K562 (cell line): Measurements from ENCODE around the gene COPS6. TPM values are rescaled to one million over a fixed set of nuclear protein-coding genes. Genes with fewer than 3 reads are reported as not detected.

Experiments used
- ATAC-seq: fragments of 200-7000 bp; cut with Tn5 transposase; 3 replicates; pipeline ENCODE4 v1.9.1; 2020; ENCODE audit warnings: moderate library complexity
- BruUV-seq: library from RNA; stranded (reverse); fragments of 400-500 nt; replicated peaks from 2 replicates; lab custom pipeline; 2021; lab: Mats Ljungman, UMichigan
- CTCF ChIA-PET: fragments of 300-600 bp; formaldehyde crosslinking; extraction: SDS; loops from one replicate; lab custom pipeline; 2021; ENCODE audit warnings: low intra/inter-chr PET ratio; lab: Yijun Ruan, JAX
- POLR2A ChIA-PET: fragments of 300-600, 350-650 bp; sonication (Branson Sonifier 250); formaldehyde crosslinking; extraction: SDS; loops from one replicate; lab custom pipeline; 2021; ENCODE audit warnings: antibody characterized with exemption, inconsistent platforms; lab: Yijun Ruan, JAX
- DNase-seq, 4 experiments: peaks; one replicate each; pipeline versions ENCODE4 v3.0.0 to v3.0.0-alpha.2; 2011 to 2018; ENCODE audit warnings: low spot score in 3 of 4, mixed read lengths in 3 of 4; ENCODE audit errors: extremely low read depth in 1 of 4
- FAIRE-seq: peaks from 2 replicates; lab custom pipeline; 2011; peaks lifted over from hg19 to GRCh38; lab: Jason Lieb, UNC
- H2AFZ ChIP-seq: 2 replicates; pipeline ENCODE4 v1.6.0; 2011; ENCODE audit warnings: low read depth, low read length, control low read depth, inconsistent platforms
- H3K27ac ChIP-seq: fragments of 200-600 bp; 3 replicates; pipeline ENCODE4 v1.8.0; 2011; ENCODE audit warnings: low read depth, mild to moderate bottlenecking, control low read depth, inconsistent platforms, low read length, moderate library complexity, mixed read lengths; ENCODE audit errors: extremely low read depth
- H3K27me3 ChIP-seq, 2 experiments: fragments of 300-600 bp in 1 of 2; 2 replicates in 1 of 2; 3 replicates in 1 of 2; pipeline versions ENCODE4 v1.6.0 to v1.8.0; 2011; ENCODE audit warnings: inconsistent platforms in 2 of 2, low read length in 2 of 2, mild to moderate bottlenecking in 1 of 2, mixed read lengths in 1 of 2, moderate library complexity in 1 of 2; ENCODE audit not compliant: control insufficient read depth in 2 of 2, insufficient read depth in 2 of 2
- H3K36me3 ChIP-seq: fragments of 300-600 bp; 3 replicates; pipeline ENCODE4 v1.8.0; 2011; ENCODE audit warnings: mild to moderate bottlenecking, low read length, inconsistent platforms; ENCODE audit not compliant: control insufficient read depth, insufficient read depth
- H3K4me1 ChIP-seq, 2 experiments: fragments of 200-600 bp in 1 of 2; replicated peaks in 1 of 2; 2 replicates in 1 of 2; 3 replicates in 1 of 2; pipeline versions ENCODE4 v1.5.1 to v1.8.0; 2011; ENCODE audit warnings: inconsistent platforms in 2 of 2, low read length in 2 of 2, mild to moderate bottlenecking in 1 of 2, mixed read lengths in 1 of 2, moderate library complexity in 1 of 2; ENCODE audit not compliant: control insufficient read depth in 2 of 2, insufficient read depth in 2 of 2
- H3K4me2 ChIP-seq: 2 replicates; pipeline ENCODE4 v1.6.1; 2011; ENCODE audit warnings: low read length, control low read depth, inconsistent platforms, mixed read lengths; ENCODE audit not compliant: insufficient read depth
- H3K4me3 ChIP-seq: fragments of 200-600 bp; sonication (generic), shearing (Covaris generic); 2 replicates; pipeline ENCODE4 v1.5.1; 2016; ENCODE audit warnings: control low read depth, inconsistent platforms
- H3K79me2 ChIP-seq: fragments of 200-600 bp; 3 replicates; pipeline ENCODE4 v1.8.0; 2011; ENCODE audit warnings: low read length, inconsistent platforms; ENCODE audit not compliant: control insufficient read depth, insufficient read depth
- H3K9ac ChIP-seq, 2 experiments: 2 replicates each; pipeline versions ENCODE4 v1.6.0 to v1.6.1; 2011; ENCODE audit warnings: low read depth in 2 of 2, low read length in 2 of 2, control low read depth in 1 of 2, inconsistent platforms in 1 of 2, mild to moderate bottlenecking in 1 of 2, mixed read lengths in 1 of 2; ENCODE audit not compliant: insufficient read depth in 1 of 2
- H3K9me1 ChIP-seq: one replicate; pipeline ENCODE4 v1.6.0; 2011; ENCODE audit warnings: inconsistent platforms, mild to moderate bottlenecking, low read length, moderate library complexity; ENCODE audit not compliant: control insufficient read depth, insufficient read depth
- H3K9me3 ChIP-seq: replicated peaks from 2 replicates; pipeline ENCODE4 v1.5.1; 2011; ENCODE audit warnings: low read depth, low read length, inconsistent platforms; ENCODE audit not compliant: control insufficient read depth, insufficient read depth
- H4K20me1 ChIP-seq: replicated peaks from 2 replicates; pipeline ENCODE4 v1.6.1; 2011; ENCODE audit warnings: low read length, inconsistent platforms, mixed read lengths; ENCODE audit not compliant: control insufficient read depth, insufficient read depth
- ARID1B ChIP-seq: fragments of 450-650 bp; IDR thresholded peaks from 2 replicates; pipeline ENCODE4 v1.6.1; 2016; ENCODE audit warnings: antibody characterized with exemption, mild to moderate bottlenecking, inconsistent platforms
- ATF7 ChIP-seq: fragments of 450-650 bp; IDR thresholded peaks from 2 replicates; pipeline ENCODE4 v1.7.1; 2014; ENCODE audit warnings: mild to moderate bottlenecking, moderate library complexity
- E2F4 ChIP-seq: sonication (generic); formaldehyde crosslinking; IDR thresholded peaks from 2 replicates; pipeline ENCODE4 v1.8.0; 2022; ENCODE audit warnings: mild to moderate bottlenecking, low read depth, missing genetic modification reagents
- EHMT2 ChIP-seq: fragments of 450-650 bp; IDR thresholded peaks from 2 replicates; pipeline ENCODE4 v1.6.1; 2018; ENCODE audit warnings: antibody characterized with exemption
- FOXA3 ChIP-seq, 2 experiments: fragments of 450-650 bp in 1 of 2; sonication (generic) in 1 of 2; formaldehyde crosslinking; IDR thresholded peaks in 1 of 2; conservative IDR thresholded peaks in 1 of 2; 2 replicates each; pipeline versions ENCODE4 v1.4.0 to v1.8.0; 2020 to 2022; ENCODE audit warnings: mild to moderate bottlenecking in 2 of 2, missing genetic modification reagents in 1 of 2
- FOXJ2 ChIP-seq: fragments of 200-800 bp; sonication (Bioruptor generic); IDR thresholded peaks from 2 replicates; pipeline ENCODE4 v1.6.1; 2016; ENCODE audit warnings: missing genetic modification characterization, missing compliant biosample characterization
- GATAD2A ChIP-seq: fragments of 450-650 bp; IDR thresholded peaks from 2 replicates; pipeline ENCODE4 v1.6.1; 2017
- HDAC6 ChIP-seq: IDR thresholded peaks from 2 replicates; pipeline ENCODE4 v1.6.1; 2012; ENCODE audit warnings: low read depth, mild to moderate bottlenecking, control low read depth, inconsistent platforms, low read length, moderate library complexity
- HLTF ChIP-seq: fragments of 450-650 bp; IDR thresholded peaks from 2 replicates; pipeline ENCODE4 v1.6.1; 2016
- MTA3 ChIP-seq: fragments of 450-650 bp; formaldehyde crosslinking; IDR thresholded peaks from 2 replicates; pipeline ENCODE4 v1.6.1; 2017; ENCODE audit warnings: mild to moderate bottlenecking, borderline replicate concordance
- NCOA6 ChIP-seq: fragments of 450-650 bp; IDR thresholded peaks from 2 replicates; pipeline ENCODE4 v1.6.1; 2017; ENCODE audit warnings: mild to moderate bottlenecking
- NCOR1 ChIP-seq: fragments of 450-650 bp; IDR thresholded peaks from 2 replicates; pipeline ENCODE4 v1.6.1; 2016; ENCODE audit warnings: mild to moderate bottlenecking, moderate library complexity
- PYGO2 ChIP-seq: fragments of 450-650 bp; IDR thresholded peaks from 2 replicates; pipeline ENCODE4 v1.6.1; 2016; ENCODE audit warnings: mild to moderate bottlenecking, missing genetic modification characterization, moderate library complexity, missing compliant biosample characterization
- SAFB ChIP-seq: fragments of 200-400 bp; formaldehyde crosslinking; IDR thresholded peaks from 2 replicates; pipeline ENCODE4 v1.6.1; 2017; ENCODE audit warnings: low read depth, low read length, borderline replicate concordance
- TEAD4 ChIP-seq, 2 experiments: sonication (generic) in 1 of 2; formaldehyde crosslinking in 1 of 2; IDR thresholded peaks; 2 replicates each; pipeline versions ENCODE4 v1.6.1 to v1.8.0; 2012 to 2022; ENCODE audit warnings: borderline replicate concordance in 1 of 2, inconsistent platforms in 1 of 2, low read length in 1 of 2, mild to moderate bottlenecking in 1 of 2, missing genetic modification reagents in 1 of 2
- U2AF2 ChIP-seq: fragments of 200-400 bp; formaldehyde crosslinking; optimal IDR thresholded peaks from 2 replicates; pipeline ENCODE3; 2017; ENCODE audit warnings: low read depth, mild to moderate bottlenecking, low read length
- ZBTB12 ChIP-seq: fragments of 250-450 bp; sonication (Bioruptor Pico); IDR thresholded peaks from 2 replicates; pipeline ENCODE4 v1.4.0; 2020
- ZNF444 ChIP-seq: fragments of 250-450 bp; sonication (Bioruptor Pico); IDR thresholded peaks from 2 replicates; pipeline ENCODE4 v1.4.0; 2020; ENCODE audit warnings: mild to moderate bottlenecking, moderate library complexity
- ZNF512 ChIP-seq: IDR thresholded peaks from 2 replicates; pipeline ENCODE4 v1.6.1; 2016; ENCODE audit warnings: missing genetic modification characterization, missing compliant biosample characterization
- ZNF699 ChIP-seq: fragments of 250-450 bp; sonication (Bioruptor Pico); IDR thresholded peaks from 2 replicates; pipeline ENCODE4 v1.8.0; 2021; ENCODE audit warnings: mild to moderate bottlenecking, moderate library complexity; ENCODE audit not compliant: insufficient replicate concordance
- WGBS: fragments of 100-300 bp; shearing (Covaris generic); methylation state at CpG from one replicate; pipeline ENCODE4 v1.1.6; 2016; ENCODE audit warnings: low coverage, mixed read lengths; ENCODE audit not compliant: insufficient coverage; ENCODE audit errors: missing lambda C conversion rate; 5-methylcytosine and 5-hydroxymethylcytosine counted together
- in situ Hi-C: fragments of 300-500 bp; cut with MboI; formaldehyde crosslinking; loops from 4 replicates; pipeline ENCODE4 v1.15.0; 2018; ENCODE audit warnings: inconsistent platforms, mixed read lengths
- intact Hi-C: fragments of 100-400 bp; cut with micrococcal nuclease; formaldehyde crosslinking; loops from 2 replicates; pipeline ENCODE4 v1.14.2; 2022
- polyA plus RNA-seq, 8 experiments: library from polyadenylated mRNA; depleted of rRNA in 4 of 8; stranded (reverse) in 5 of 8; unstranded in 3 of 8; fragments of >200 nt; fragmentation: Nextera tagmentation in 2 of 8; fragmentation: Illumina TruSeq in 1 of 8; extraction: Ambion mirVana in 2 of 8; extraction: Trizol in 1 of 8; gene quantifications; 2 replicates each; pipeline versions ENCODE4 v1.2.1 to v1.2.3, GENCODE V29; 2011 to 2014; ENCODE audit warnings: inconsistent platforms in 1 of 8, missing spikeins in 1 of 8
- total RNA-seq, 7 experiments: library from RNA; depleted of rRNA in 6 of 7; stranded (reverse); fragments of >200 nt in 6 of 7; fragmentation: Illumina TruSeq in 2 of 7; extraction: Trizol in 2 of 7; gene quantifications; 2 replicates each; pipeline versions ENCODE4 v1.2.1 to v1.2.3, GENCODE V29; 2011 to 2021; ENCODE audit warnings: low replicate concordance in 1 of 7

COPS6 gene
- total and polyA plus RNA-seq, 9 of the 15 experiments (the other 6 are each of a cell fraction or from before 2014, with no cell fraction given) = 63.0 to 331 (median 168) TPM

- H3K27me3 ChIP-seq = no peaks in the 10 kb centered on the region
- no peak overlapping the region for H2AFZ ChIP-seq
- POLR2A ChIA-PET = interaction anchor here (0.7 to 1.9 kb wide), 3 partner anchors 10 to 73 kb away, joined by 3 to 8 read pairs (median 4); partner anchors contain the start of gene ZSCAN21
- no peak overlapping the region for H3K4me3 ChIP-seq
- no peaks in the 10 kb centered on the region for H4K20me1 ChIP-seq
- WGBS = 78% methylated on average over 4 of the region's 5 CpGs
- no TSS peak for BruUV-seq
- intact Hi-C loops (no loop called here), in situ Hi-C loops (no loop called here)
- no peaks in the 10 kb centered on the region for H3K79me2 ChIP-seq
- no peak for FAIRE-seq
- no peak overlapping the region for H3K4me2 ChIP-seq
- ATAC-seq = no peak
- peaks cover 5 to 10% of the 10 kb centered on the region in 2 experiments; a peak in 3 of 5 replicates for H3K4me1 ChIP-seq
- no peak overlapping the region for H3K9ac ChIP-seq
- no peaks in the 10 kb centered on the region for H3K9me3 ChIP-seq
- H3K27ac ChIP-seq = no peak overlapping the region
- CTCF ChIA-PET = interaction anchor here (0.6 kb wide), 1 partner anchor 23 kb away, joined by 3 read pairs; no protein-coding TSS in a partner anchor
- H3K36me3 ChIP-seq = peaks cover 56% of the 10 kb centered on the region
- TF ChIP-seq ZBTB12 (no peak), TEAD4 (IDR thresholded peaks at IDR 0.05; ENCODE audit: low read length) (no peak), TEAD4 (CRISPR knock-in tag; IDR thresholded peaks at IDR 0.05; ENCODE audit: borderline replicate concordance) (no peak), HDAC6 (no peak), EHMT2 (no peak), ARID1B (no peak), HLTF (no peak), GATAD2A (no peak), PYGO2 (tag) (no peak), NCOR1 (no peak), ZNF444 (no peak), MTA3 (no peak), E2F4 (CRISPR knock-in tag) (no peak), ZNF512 (tag) (no peak), U2AF2 (no peak), ATF7 (no peak), FOXJ2 (no peak), FOXA3 (CRISPR knock-in tag; conservative IDR thresholded peaks at IDR 0.05 in 1 of 2, IDR thresholded peaks at IDR 0.05 in 1 of 2) (no peak), SAFB (no peak), NCOA6 (no peak), ZNF699 (CRISPR knock-in tag) (no peak)
- DNase-seq = no peak
- no peaks in the 10 kb centered on the region for H3K9me1 ChIP-seq
Observed at GRCh38 chr7:100059251-100059739, 29.5 kb upstream of the COPS6 start.
